BJ (cell line): ENCODE data around the gene NKRF. TPM values are rescaled to one million over a fixed set of nuclear protein-coding genes. Genes with fewer than 3 reads are reported as not detected.

Experiments used
- CTCF ChIA-PET: fragments of 350-600 bp; formaldehyde crosslinking; extraction: SDS; loops from one replicate; lab custom pipeline; 2021; ENCODE audit warnings: antibody characterized with exemption, inconsistent platforms; lab: Yijun Ruan, JAX
- POLR2A ChIA-PET: fragments of 300-600 bp; sonication (Branson Sonifier 250); formaldehyde crosslinking; extraction: SDS; loops from one replicate; lab custom pipeline; 2021; ENCODE audit warnings: antibody characterized with exemption; lab: Charles Lee
- DNase-seq: peaks from one replicate; pipeline ENCODE4 v3.0.0-alpha.2; 2011; ENCODE audit warnings: low read depth
- H3K27me3 ChIP-seq: 2 replicates; pipeline ENCODE4 v1.6.0; 2011; ENCODE audit warnings: low read length; ENCODE audit not compliant: control insufficient read depth, insufficient read depth
- H3K36me3 ChIP-seq: 2 replicates; pipeline ENCODE4 v1.5.1; 2011; ENCODE audit warnings: low read length; ENCODE audit not compliant: control insufficient read depth, insufficient read depth
- H3K4me3 ChIP-seq: 2 replicates; pipeline ENCODE4 v1.5.1; 2011; ENCODE audit warnings: low read depth, mild to moderate bottlenecking, control low read depth, low read length
- CTCF ChIP-seq: IDR thresholded peaks from 2 replicates; pipeline ENCODE4 v1.5.1; 2011; ENCODE audit warnings: low read depth, mild to moderate bottlenecking, control low read depth, inconsistent platforms, low read length, moderate library complexity; ENCODE audit not compliant: insufficient read depth
- polyA plus RNA-seq: library from polyadenylated mRNA; depleted of rRNA; stranded (reverse); fragments of >200 nt; gene quantifications from 2 replicates; pipeline ENCODE4 v1.2.3, GENCODE V29; 2011

NKRF gene
- polyA plus RNA-seq, 1 experiment, result 2.2 TPM

- no peak for TF ChIP-seq CTCF
- ChIA-PET CTCF (interaction anchor here (0.9 to 1.3 kb wide), 3 partner anchors 122 to 180 kb away, joined by 3 read pairs; no protein-coding TSS in a partner anchor), POLR2A (interaction anchor here (1.4 kb wide), 1 partner anchor 187 kb away, joined by 3 read pairs; the partner anchor contains the start of gene RPL39)
These were observed 1.3 kb downstream of the NKRF start for GRCh38 chrX:119604766-119605463.

GRCh38 chrX:119602701-119603255 is 3.4 kb downstream of the NKRF start:
- DNase-seq, result no peak
- no peak for TF ChIP-seq CTCF
- CTCF ChIA-PET, result interaction anchor here (0.8 to 2.1 kb wide), 3 partner anchors 87 to 150 kb away, joined by 3 to 4 read pairs (median 4); no protein-coding TSS in a partner anchor
- H3K4me3 ChIP-seq, result no peak overlapping the region
- H3K27me3 ChIP-seq, result no peaks in the 10 kb centered on the region
- POLR2A ChIA-PET, result no interaction called here
- H3K36me3 ChIP-seq, result no peaks in the 10 kb centered on the region

More at GRCh38 chrX:119604766-119605463, 1.3 kb downstream of the NKRF start:
- no peaks in the 10 kb centered on the region for H3K36me3 ChIP-seq
- H3K4me3 ChIP-seq, result peak overlapping the region; percentile 75
- H3K27me3 ChIP-seq, result no peaks in the 10 kb centered on the region
- DNase-seq, result no peak

- no peak for DNase-seq
- H3K4me3 ChIP-seq, result no peak overlapping the region
- no peak for TF ChIP-seq CTCF
- no peaks in the 10 kb centered on the region for H3K27me3 ChIP-seq
- POLR2A ChIA-PET, result no interaction called here
- H3K36me3 ChIP-seq, result no peaks in the 10 kb centered on the region
- CTCF ChIA-PET, result interaction anchor here (1.2 kb wide), 1 partner anchor 20 kb away, joined by 4 read pairs; no protein-coding TSS in a partner anchor
These were observed 16.4 kb downstream of the NKRF start for GRCh38 chrX:119589810-119590209.

- ChIA-PET CTCF (interaction anchor here (1.0 kb wide), 2 partner anchors 8 to 88 kb away, joined by 3 read pairs; no protein-coding TSS in a partner anchor), POLR2A (no interaction called here)
These were observed 22.7 kb downstream of the NKRF start for GRCh38 chrX:119583431-119584059.

More at GRCh38 chrX:119583431-119584059, 22.7 kb downstream of the NKRF start:
- Histone ChIP-seq H3K4me3 (no peak overlapping the region), H3K27me3 (no peaks in the 10 kb centered on the region), H3K36me3 (no peaks in the 10 kb centered on the region)
- DNase-seq, result no peak
- TF ChIP-seq CTCF, result no peak
